HepG2 (cell line): ENCODE measurements around the gene INHBA.

Source experiments
- KLF9 ChIP-seq: IDR thresholded peaks from 2 replicates; pipeline ENCODE4 v1.6.1; 2016; ENCODE audit warnings: low read depth
- ZNF766 ChIP-seq: sonication (generic); formaldehyde crosslinking; IDR thresholded peaks from 2 replicates; pipeline ENCODE4 v1.5.0; 2020; ENCODE audit warnings: missing genetic modification reagents, borderline replicate concordance
- ZZZ3 ChIP-seq: sonication (generic); formaldehyde crosslinking; IDR thresholded peaks from 2 replicates; pipeline ENCODE4 v1.4.0; 2020; ENCODE audit warnings: missing genetic modification reagents, mild to moderate bottlenecking, borderline replicate concordance

GRCh38 chr7:41674505-41675023 lies 28.3 kb downstream of the INHBA start:
- TF ChIP-seq KLF9 (CRISPR knock-in tag) (no peak), ZZZ3 (CRISPR knock-in tag) (no peak), ZNF766 (CRISPR knock-in tag) (no peak)
